ENCODE measurements around the gene DPF3.

DNA sequence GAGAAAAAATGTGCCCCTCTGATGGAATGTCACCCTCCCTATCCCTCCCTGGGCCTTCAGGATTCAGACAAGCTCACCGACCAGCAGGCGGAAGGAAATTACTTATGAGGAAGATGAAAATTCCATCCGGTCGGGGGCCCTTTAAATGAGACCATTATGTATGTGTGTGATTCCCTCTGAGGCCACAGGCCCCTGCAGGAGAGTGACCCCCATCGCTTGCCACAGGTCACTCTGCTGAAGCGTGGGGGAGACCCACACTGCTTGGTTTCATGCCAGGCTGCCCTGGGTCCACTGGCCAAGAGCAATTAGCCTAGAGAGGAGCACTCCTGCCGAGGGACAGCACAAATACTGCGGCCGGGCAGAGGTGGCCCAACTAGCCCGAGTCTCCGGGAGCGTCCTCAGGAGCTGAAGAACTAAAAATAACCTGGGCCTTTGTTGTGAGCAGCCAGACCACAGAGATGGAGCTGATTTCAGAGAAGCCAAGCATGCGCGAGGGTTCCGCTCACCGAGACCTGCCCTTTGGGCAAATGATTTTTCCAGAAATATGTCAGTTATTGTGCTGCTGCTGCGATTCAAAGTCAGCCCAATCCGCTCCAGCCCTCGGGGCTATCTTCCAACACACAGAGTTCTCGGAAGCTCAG is 276.4 kb downstream of the DPF3 start:
- TF ChIP-seq REST (IDR thresholded peaks at IDR 0.05; ENCODE audit: insufficient read depth in 1 of 2, low read depth in 2 of 2, low read length in 1 of 2) (no peak), POLR2AphosphoS5 (IDR thresholded peaks at IDR 0.05; ENCODE audit: low read depth, low read length) (no peak), CTCF (IDR thresholded peaks at IDR 0.05) (no peak), TCF7L2 (IDR thresholded peaks at IDR 0.05; ENCODE audit: low read depth, low read length) (no peak), SIN3A (IDR thresholded peaks at IDR 0.05; ENCODE audit: borderline replicate concordance, insufficient read depth, low read depth, low read length) (no peak)
